HepG2 (cell line): ENCODE data around the gene ZNF607. TPM values are rescaled to one million over a fixed set of nuclear protein-coding genes. Genes with fewer than 3 reads are reported as not detected.

ENCODE experiments used
- ATF7-NPFF ChIP-seq: sonication (generic); formaldehyde crosslinking; IDR thresholded peaks from 2 replicates; pipeline ENCODE4 v1.8.1; 2023; ENCODE audit warnings: mild to moderate bottlenecking, low read depth, missing genetic modification reagents, moderate library complexity
- BRF2 ChIP-seq: sonication (generic); formaldehyde crosslinking; IDR thresholded peaks from 2 replicates; pipeline ENCODE4 v1.8.1; 2022; ENCODE audit warnings: mild to moderate bottlenecking, missing genetic modification reagents
- FOXO4 ChIP-seq: sonication (generic); formaldehyde crosslinking; conservative IDR thresholded peaks from 2 replicates; pipeline ENCODE4 v1.8.1; 2023; ENCODE audit warnings: missing genetic modification reagents
- HIC2 ChIP-seq: sonication (generic); formaldehyde crosslinking; IDR thresholded peaks from 2 replicates; pipeline ENCODE4 v1.9.0; 2022; ENCODE audit warnings: low read depth, missing genetic modification reagents
- HOXA7 ChIP-seq: sonication (generic); formaldehyde crosslinking; IDR thresholded peaks from 2 replicates; pipeline ENCODE4 v1.8.1; 2022; ENCODE audit warnings: mild to moderate bottlenecking, missing genetic modification reagents, moderate library complexity
- PLSCR1 ChIP-seq: sonication (generic); formaldehyde crosslinking; IDR thresholded peaks from 2 replicates; pipeline ENCODE4 v1.5.0; 2020; ENCODE audit warnings: missing genetic modification reagents, mild to moderate bottlenecking, borderline replicate concordance
- PRDM4 ChIP-seq: sonication (generic); formaldehyde crosslinking; IDR thresholded peaks from 2 replicates; pipeline ENCODE4 v1.9.0; 2021; ENCODE audit warnings: missing genetic modification reagents, borderline replicate concordance
- ZBED4 ChIP-seq: sonication (generic); formaldehyde crosslinking; IDR thresholded peaks from 2 replicates; pipeline ENCODE4 v1.4.0; 2020; ENCODE audit warnings: missing genetic modification reagents, borderline replicate concordance
- ZBTB38 ChIP-seq: sonication (generic); formaldehyde crosslinking; IDR thresholded peaks from 2 replicates; pipeline ENCODE4 v1.5.1; 2020; ENCODE audit warnings: mild to moderate bottlenecking, missing genetic modification reagents
- ZBTB46 ChIP-seq: sonication (generic); formaldehyde crosslinking; IDR thresholded peaks from 2 replicates; pipeline ENCODE4 v1.4.0; 2020; ENCODE audit warnings: mild to moderate bottlenecking, missing genetic modification reagents, borderline replicate concordance
- ZNF121 ChIP-seq: sonication (generic); formaldehyde crosslinking; IDR thresholded peaks from 2 replicates; pipeline ENCODE4 v1.5.0; 2020; ENCODE audit warnings: mild to moderate bottlenecking, missing genetic modification reagents
- ZNF441 ChIP-seq: sonication (generic); formaldehyde crosslinking; IDR thresholded peaks from 2 replicates; pipeline ENCODE4 v1.7.0; 2021; ENCODE audit warnings: missing genetic modification reagents, borderline replicate concordance
- ZNF577 ChIP-seq: sonication (generic); formaldehyde crosslinking; IDR thresholded peaks from 2 replicates; pipeline ENCODE4 v1.4.0; 2020; ENCODE audit warnings: mild to moderate bottlenecking, low read depth, missing genetic modification reagents, borderline replicate concordance
- polyA plus RNA-seq, 8 experiments: library from polyadenylated mRNA; depleted of rRNA in 3 of 8; stranded (reverse) in 7 of 8; unstranded in 1 of 8; fragments of >200 nt; fragmentation: Illumina TruSeq in 4 of 8; extraction: Trizol in 4 of 8; gene quantifications; 2 replicates each; pipeline versions ENCODE4 v1.2.1 to v1.2.3, GENCODE V29; 2011 to 2016; ENCODE audit warnings: low read depth in 4 of 8, missing spikeins in 1 of 8, mixed read lengths in 1 of 8; ENCODE audit not compliant: insufficient read depth in 1 of 8
- total RNA-seq, 5 experiments: library from RNA; depleted of rRNA; stranded (reverse); fragments of >200 nt; fragmentation: Illumina TruSeq; extraction: Trizol; gene quantifications; 2 replicates each; pipeline ENCODE4 v1.2.3, GENCODE V29; 2016; ENCODE audit warnings: low read depth in 1 of 5

ZNF607 gene
- total and polyA plus RNA-seq, 2 of the 13 experiments (the other 11 are each of a cell fraction or from before 2014, with no cell fraction given) = 3.8 to 8.3 TPM

- TF ChIP-seq HIC2 (CRISPR knock-in tag) (no peak), ZBED4 (CRISPR knock-in tag) (no peak; the same call in 1 of the 2 replicates), PLSCR1 (no peak), PRDM4 (CRISPR knock-in tag) (no peak), ZNF121 (CRISPR knock-in tag) (no peak), ZBTB46 (CRISPR knock-in tag) (no peak), ZNF577 (CRISPR knock-in tag) (no peak), FOXO4 (CRISPR knock-in tag) (no peak), HOXA7 (CRISPR knock-in tag) (no peak), ZNF441 (CRISPR knock-in tag) (no peak), ATF7-NPFF (peak; percentile 57; the same call in 1 of the 2 replicates), ZBTB38 (CRISPR knock-in tag) (peak; percentile 74; the same call in 1 of the 2 replicates), BRF2 (CRISPR knock-in tag) (no peak)
Measured at GRCh38 chr19:37719111-37719926, at the start of gene ZNF607 (continued).
